ENCODE results near the gene SPPL2B. TPM values are rescaled to one million over a fixed set of nuclear protein-coding genes. Genes with fewer than 3 reads are reported as not detected.

SPPL2B gene
- polyA plus RNA-seq, 2 donors = 27.4 to 59.1 TPM

GRCh38 chr19:2352121-2352520 lies 23.6 kb downstream of the SPPL2B start:
- 91 to 94% methylated on average over 24 of the region's 24 CpGs for whole genome bisulfite sequencing, 2 donors
- no peak overlapping the region for H3K4me3 ChIP-seq (ENCODE audit: low read depth in 1 of 2, low read length in 2 of 2)
- no peaks in the 10 kb centered on the region for H3K4me1 ChIP-seq (ENCODE audit: control insufficient read depth in 2 of 2, insufficient read depth in 2 of 2, low read length in 1 of 2)
- peaks cover 3 to 30% of the 10 kb centered on the region in 2 donors for H3K36me3 ChIP-seq (ENCODE audit: control insufficient read depth in 2 of 2, insufficient read depth in 2 of 2, low read length in 1 of 2)
- H3K27ac ChIP-seq (ENCODE audit: low read depth in 2 of 2, low read length in 1 of 2) = no peak overlapping the region
- H3K9me3 ChIP-seq (ENCODE audit: control insufficient read depth in 2 of 2, insufficient read depth in 1 of 2, low read depth in 1 of 2, low read length in 1 of 2) = no peaks in the 10 kb centered on the region
- no peaks in the 10 kb centered on the region for H3K27me3 ChIP-seq (ENCODE audit: control insufficient read depth in 1 of 2, insufficient read depth in 2 of 2, low read length in 2 of 2)

GRCh38 chr19:2353159-2353886 lies 24.8 kb downstream of the SPPL2B start:
- Histone ChIP-seq H3K9me3 (ENCODE audit: control insufficient read depth in 2 of 2, insufficient read depth in 1 of 2, low read depth in 1 of 2, low read length in 1 of 2) (no peaks in the 10 kb centered on the region), H3K4me3 (ENCODE audit: low read depth in 1 of 2, low read length in 2 of 2) (no peak overlapping the region), H3K36me3 (ENCODE audit: control insufficient read depth in 2 of 2, insufficient read depth in 2 of 2, low read length in 1 of 2) (peaks cover 3 to 29% of the 10 kb centered on the region in 2 donors), H3K27ac (ENCODE audit: low read depth in 2 of 2, low read length in 1 of 2) (no peak overlapping the region), H3K4me1 (ENCODE audit: control insufficient read depth in 2 of 2, insufficient read depth in 2 of 2, low read length in 1 of 2) (no peaks in the 10 kb centered on the region), H3K27me3 (ENCODE audit: control insufficient read depth in 1 of 2, insufficient read depth in 2 of 2, low read length in 2 of 2) (no peaks in the 10 kb centered on the region)
- WGBS, 2 donors = 89 to 90% methylated on average over 30 to 45 of the region's 45 CpGs

- Histone ChIP-seq H3K27ac (ENCODE audit: low read depth in 2 of 2, low read length in 1 of 2) (no peak overlapping the region), H3K4me3 (ENCODE audit: low read depth in 1 of 2, low read length in 2 of 2) (no peak overlapping the region), H3K4me1 (ENCODE audit: control insufficient read depth in 2 of 2, insufficient read depth in 2 of 2, low read length in 1 of 2) (no peaks in the 10 kb centered on the region), H3K9me3 (ENCODE audit: control insufficient read depth in 2 of 2, insufficient read depth in 1 of 2, low read depth in 1 of 2, low read length in 1 of 2) (no peaks in the 10 kb centered on the region), H3K27me3 (ENCODE audit: control insufficient read depth in 1 of 2, insufficient read depth in 2 of 2, low read length in 2 of 2) (no peaks in the 10 kb centered on the region), H3K36me3 (ENCODE audit: control insufficient read depth in 2 of 2, insufficient read depth in 2 of 2, low read length in 1 of 2) (peaks cover 3 to 24% of the 10 kb centered on the region in 2 donors)
- 90 to 91% methylated on average over 34 of the region's 34 CpGs for WGBS, 2 donors
These were observed 25.6 kb downstream of the SPPL2B start for GRCh38 chr19:2353887-2354592.

GRCh38 chr19:2354670-2355069 lies 26.2 kb downstream of the SPPL2B start:
- WGBS, 2 donors = 89 to 91% methylated on average over 17 of the region's 17 CpGs
- Histone ChIP-seq H3K9me3 (ENCODE audit: control insufficient read depth in 2 of 2, insufficient read depth in 1 of 2, low read depth in 1 of 2, low read length in 1 of 2) (no peaks in the 10 kb centered on the region), H3K36me3 (ENCODE audit: control insufficient read depth in 2 of 2, insufficient read depth in 2 of 2, low read length in 1 of 2) (peaks cover 3 to 24% of the 10 kb centered on the region in 2 donors), H3K4me1 (ENCODE audit: control insufficient read depth in 2 of 2, insufficient read depth in 2 of 2, low read length in 1 of 2) (no peaks in the 10 kb centered on the region), H3K27me3 (ENCODE audit: control insufficient read depth in 1 of 2, insufficient read depth in 2 of 2, low read length in 2 of 2) (peaks cover 0 to 1% of the 10 kb centered on the region in 2 donors), H3K4me3 (ENCODE audit: low read depth in 1 of 2, low read length in 2 of 2) (no peak overlapping the region), H3K27ac (ENCODE audit: low read depth in 2 of 2, low read length in 1 of 2) (no peak overlapping the region)

- WGBS, 2 donors = 82 to 88% methylated on average over 24 of the region's 24 CpGs
- no peak overlapping the region for H3K4me3 ChIP-seq (ENCODE audit: low read depth in 1 of 2, low read length in 2 of 2)
- no peak overlapping the region for H3K27ac ChIP-seq (ENCODE audit: low read depth in 2 of 2, low read length in 1 of 2)
- H3K4me1 ChIP-seq (ENCODE audit: control insufficient read depth in 2 of 2, insufficient read depth in 2 of 2, low read length in 1 of 2) = no peaks in the 10 kb centered on the region
- H3K36me3 ChIP-seq (ENCODE audit: control insufficient read depth in 2 of 2, insufficient read depth in 2 of 2, low read length in 1 of 2) = peaks cover 3 to 24% of the 10 kb centered on the region in 2 donors
- H3K9me3 ChIP-seq (ENCODE audit: control insufficient read depth in 2 of 2, insufficient read depth in 1 of 2, low read depth in 1 of 2, low read length in 1 of 2) = peaks cover under 1 to 1% of the 10 kb centered on the region in 2 donors
- H3K27me3 ChIP-seq (ENCODE audit: control insufficient read depth in 1 of 2, insufficient read depth in 2 of 2, low read length in 2 of 2) = peaks cover 0 to 2% of the 10 kb centered on the region in 2 donors
These were observed 26.9 kb downstream of the SPPL2B start for GRCh38 chr19:2355168-2356035.

- H3K9me3 ChIP-seq (ENCODE audit: control insufficient read depth in 2 of 2, insufficient read depth in 1 of 2, low read depth in 1 of 2, low read length in 1 of 2) = peaks cover 3% of the 10 kb centered on the region in 2 donors
- no peak overlapping the region for H3K4me3 ChIP-seq (ENCODE audit: low read depth in 1 of 2, low read length in 2 of 2)
- H3K4me1 ChIP-seq (ENCODE audit: control insufficient read depth in 2 of 2, insufficient read depth in 2 of 2, low read length in 1 of 2) = no peaks in the 10 kb centered on the region
- H3K27me3 ChIP-seq (ENCODE audit: control insufficient read depth in 1 of 2, insufficient read depth in 2 of 2, low read length in 2 of 2) = peaks cover 0 to 2% of the 10 kb centered on the region in 2 donors
- no peak overlapping the region for H3K27ac ChIP-seq (ENCODE audit: low read depth in 2 of 2, low read length in 1 of 2)
- H3K36me3 ChIP-seq (ENCODE audit: control insufficient read depth in 2 of 2, insufficient read depth in 2 of 2, low read length in 1 of 2) = peaks cover 3 to 22% of the 10 kb centered on the region in 2 donors
- 80 to 81% methylated on average over 21 of the region's 21 CpGs for WGBS, 2 donors
These were observed 27.7 kb downstream of the SPPL2B start for GRCh38 chr19:2356036-2356646.

- 85 to 95% methylated on average over 3 of the region's 3 CpGs for WGBS, 2 donors
- H3K36me3 ChIP-seq (ENCODE audit: control insufficient read depth in 2 of 2, insufficient read depth in 2 of 2, low read length in 1 of 2) = peaks cover 3 to 17% of the 10 kb centered on the region in 2 donors
- no peaks in the 10 kb centered on the region for H3K4me1 ChIP-seq (ENCODE audit: control insufficient read depth in 2 of 2, insufficient read depth in 2 of 2, low read length in 1 of 2)
- no peak overlapping the region for H3K4me3 ChIP-seq (ENCODE audit: low read depth in 1 of 2, low read length in 2 of 2)
- H3K9me3 ChIP-seq (ENCODE audit: control insufficient read depth in 2 of 2, insufficient read depth in 1 of 2, low read depth in 1 of 2, low read length in 1 of 2) = peaks cover 3% of the 10 kb centered on the region in 2 donors
- H3K27ac ChIP-seq (ENCODE audit: low read depth in 2 of 2, low read length in 1 of 2) = no peak overlapping the region
- H3K27me3 ChIP-seq (ENCODE audit: control insufficient read depth in 1 of 2, insufficient read depth in 2 of 2, low read length in 2 of 2) = peaks cover 0 to 2% of the 10 kb centered on the region in 2 donors
These were observed 29.1 kb downstream of the SPPL2B start for GRCh38 chr19:2357279-2358206.

GRCh38 chr19:2358548-2359173 lies 30.2 kb downstream of the SPPL2B start:
- no peak overlapping the region for H3K27ac ChIP-seq (ENCODE audit: low read depth in 2 of 2, low read length in 1 of 2)
- 69 to 76% methylated on average over 28 of the region's 28 CpGs for WGBS, 2 donors
- peaks cover 3% of the 10 kb centered on the region in 2 donors for H3K9me3 ChIP-seq (ENCODE audit: control insufficient read depth in 2 of 2, insufficient read depth in 1 of 2, low read depth in 1 of 2, low read length in 1 of 2)
- H3K27me3 ChIP-seq (ENCODE audit: control insufficient read depth in 1 of 2, insufficient read depth in 2 of 2, low read length in 2 of 2) = peaks cover 0 to 2% of the 10 kb centered on the region in 2 donors
- no peaks in the 10 kb centered on the region for H3K4me1 ChIP-seq (ENCODE audit: control insufficient read depth in 2 of 2, insufficient read depth in 2 of 2, low read length in 1 of 2)
- no peak overlapping the region for H3K4me3 ChIP-seq (ENCODE audit: low read depth in 1 of 2, low read length in 2 of 2)
- H3K36me3 ChIP-seq (ENCODE audit: control insufficient read depth in 2 of 2, insufficient read depth in 2 of 2, low read length in 1 of 2) = peaks cover 3 to 10% of the 10 kb centered on the region in 2 donors
